Heart left ventricle (tissue), 16 donors: ENCODE measurements around the gene SERPINH1. TPM values are rescaled to one million over a fixed set of nuclear protein-coding genes. Genes with fewer than 3 reads are reported as not detected.
A peak's percentile ranks its signal among the peaks of the same experiment; 100 is the strongest.

Experiments
- ATAC-seq, 4 donors: fragments of 200-7000 bp; cut with Tn5 transposase; one replicate each; pipeline ENCODE4 v1.9.1; 2020 to 2022; ENCODE audit warnings: moderate library complexity in 4 of 4, mild to moderate bottlenecking in 3 of 4, moderate number of reproducible peaks in 1 of 4
- DNase-seq, 5 donors: peaks; one replicate each; pipeline ENCODE4 v3.0.0-alpha.2; 2020
- H3K27ac ChIP-seq, 12 donors: fragments of 200-600 bp; sonication (generic) in 4 of 12; one replicate each; pipeline versions ENCODE4 v1.5.0 to v1.8.0; 2016 to 2022; ENCODE audit warnings: mild to moderate bottlenecking in 2 of 12
- H3K27me3 ChIP-seq, 9 donors: fragments of 200-600 bp; sonication (generic) in 2 of 9; one replicate each; pipeline versions ENCODE4 v1.5.1 to v1.8.0; 2016 to 2022; ENCODE audit warnings: mild to moderate bottlenecking in 3 of 9
- H3K36me3 ChIP-seq, 9 donors: fragments of 200-600 bp; sonication (generic) in 2 of 9; one replicate each; pipeline versions ENCODE4 v1.5.0 to v1.8.0; 2018 to 2022; ENCODE audit warnings: mild to moderate bottlenecking in 2 of 9
- H3K4me1 ChIP-seq, 12 donors: fragments of 200-600 bp; sonication (generic) in 4 of 12; one replicate each; pipeline versions ENCODE4 v1.5.0 to v1.8.0; 2016 to 2022; ENCODE audit warnings: mild to moderate bottlenecking in 3 of 12
- H3K4me3 ChIP-seq, 12 donors: fragments of 200-600 bp; sonication (generic) in 4 of 12; one replicate each; pipeline versions ENCODE4 v1.5.0 to v1.8.0; 2017 to 2022; ENCODE audit warnings: mild to moderate bottlenecking in 9 of 12, moderate library complexity in 4 of 12
- H3K9me3 ChIP-seq, 12 donors: fragments of 200-600 bp; sonication (generic) in 4 of 12; one replicate each; pipeline versions ENCODE4 v1.5.0 to v1.8.0; 2016 to 2022; ENCODE audit warnings: mild to moderate bottlenecking in 1 of 12
- POLR2A ChIP-seq, 2 donors: fragments of 450-650 bp; IDR thresholded peaks; one replicate each; pipeline ENCODE4 v1.6.1; 2017; ENCODE audit warnings: antibody characterized with exemption in 2 of 2, mild to moderate bottlenecking in 2 of 2, moderate library complexity in 2 of 2
- WGBS, 4 donors: extraction: QIAGEN DNeasy Blood & Tissue Kit in 2 of 4; methylation state at CpG; one replicate each; pipeline versions ENCODE4 v1.1.5 to v1.1.7; 2013 to 2018; 5-methylcytosine and 5-hydroxymethylcytosine counted together
- intact Hi-C, 10 donors: fragments of 100-400 bp; cut with DNase I; formaldehyde crosslinking; loops; one replicate each; pipeline versions ENCODE4 v1.11.1 to v1.14.2; 2022
- polyA plus RNA-seq, 2 donors: library from polyadenylated mRNA; stranded (reverse); fragments of 200-250 nt; gene quantifications; one replicate each; pipeline ENCODE4 v1.2.3, GENCODE V29; 2013
- total RNA-seq, 9 donors: library from RNA; depleted of rRNA in 2 of 9; stranded (reverse); fragments of >200 nt in 2 of 9; fragmentation: NEBNext Ultra II Directional in 3 of 9; extraction: Animal tissue kit (Norgen Biotek cat#: 25700) in 3 of 9; gene quantifications; one replicate each; pipeline versions ENCODE4 v1.1.0 to v1.2.4, GENCODE V29; 2016 to 2023
- TF ChIP-seq, protein P1 (sequence below), 12 donors: fragments of 200-600 bp; sonication (generic) in 4 of 12; IDR thresholded peaks; one replicate each; pipeline versions ENCODE4 v1.5.0 to v1.8.0; 2018 to 2022; ENCODE audit warnings: antibody characterized with exemption in 12 of 12, mild to moderate bottlenecking in 5 of 12
- donor health status: ischemic (EF 13 %, LVEDD 7.1; RV severe dilation, severe dysfunction).
- donor health status: healthy with polysubstance abuse.
- donor health status: DM: no; HTN: yes; CAD: no.
- donor health status: DM: no; HTN: no; CAD: no.
- donor health status: ischemic (EF 25% LVEDD 6.9; RV normal size, moderate dysfunction).
- donor health status: ischemic (EF 25% LVEDD 5.7; RV mildly dilated, moderate dysfunction).
- donor health status: healthy.
- donor health status: DM: yes; HTN: yes; CAD: no.
- donor health status: ischemic (EF 35%, LVEDD 5.7; RV mildly dilated, moderate dysfunction).
- donor health status: nonischemic (EF 11% LVEDD 7.7; RV severe dilation, severe dysfunction).
- donor health status: DM: yes; HTN: yes; CAD: no.
- donor health status: PGD.
- donor health status: ischemic (EF 29% LVEDD 5.4; RV normal size, mild dysfunction).
- donor health status: nonischemic (EF 23%, LVEDD 6.1; RV moderate dilation, normal function).

SERPINH1 gene
- total and polyA plus RNA-seq, 11 donors = 32.5 to 211 (median 71.8) TPM

DNA sequence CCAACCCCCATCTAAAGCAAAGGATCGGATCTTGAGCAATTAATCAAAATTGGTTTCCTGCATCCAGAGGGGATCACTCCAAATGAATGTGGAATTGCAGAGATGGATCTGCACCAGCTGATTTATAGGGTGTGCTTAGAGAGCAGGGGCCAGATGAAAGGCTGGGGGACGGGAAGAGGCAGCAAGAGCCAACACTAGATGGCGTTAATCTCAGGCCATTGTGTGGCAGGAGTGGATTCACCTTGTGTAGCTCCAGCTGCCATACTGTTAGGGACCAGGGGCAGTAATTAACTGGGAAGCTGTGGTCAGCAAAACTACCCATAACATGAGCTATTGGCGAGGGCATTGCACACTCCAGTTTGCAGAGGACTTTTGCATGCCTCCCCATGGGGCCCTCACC, 35.6 kb downstream of the SERPINH1 start:
- peak in 1 of 4 donors; percentile 29 for ATAC-seq
- WGBS, 4 donors = 76 to 82% (median 80%) methylated on average over 4 of the region's 4 CpGs
- Histone ChIP-seq H3K36me3 (no peaks in the 10 kb centered on the region), H3K27ac (no peak overlapping the region), H3K4me3 (no peak overlapping the region), H3K27me3 (no peaks in the 10 kb centered on the region), H3K4me1 (peaks cover 0 to 3% (median 0%) of the 10 kb centered on the region in 12 donors), H3K9me3 (no peaks in the 10 kb centered on the region)
- DNase-seq = no peak
- intact Hi-C loops = loop anchor here in 1 of 10 donors (10.0 kb wide), 1 partner anchor 107 kb away; no protein-coding TSS in a partner anchor
- TF ChIP-seq, protein P1, sequence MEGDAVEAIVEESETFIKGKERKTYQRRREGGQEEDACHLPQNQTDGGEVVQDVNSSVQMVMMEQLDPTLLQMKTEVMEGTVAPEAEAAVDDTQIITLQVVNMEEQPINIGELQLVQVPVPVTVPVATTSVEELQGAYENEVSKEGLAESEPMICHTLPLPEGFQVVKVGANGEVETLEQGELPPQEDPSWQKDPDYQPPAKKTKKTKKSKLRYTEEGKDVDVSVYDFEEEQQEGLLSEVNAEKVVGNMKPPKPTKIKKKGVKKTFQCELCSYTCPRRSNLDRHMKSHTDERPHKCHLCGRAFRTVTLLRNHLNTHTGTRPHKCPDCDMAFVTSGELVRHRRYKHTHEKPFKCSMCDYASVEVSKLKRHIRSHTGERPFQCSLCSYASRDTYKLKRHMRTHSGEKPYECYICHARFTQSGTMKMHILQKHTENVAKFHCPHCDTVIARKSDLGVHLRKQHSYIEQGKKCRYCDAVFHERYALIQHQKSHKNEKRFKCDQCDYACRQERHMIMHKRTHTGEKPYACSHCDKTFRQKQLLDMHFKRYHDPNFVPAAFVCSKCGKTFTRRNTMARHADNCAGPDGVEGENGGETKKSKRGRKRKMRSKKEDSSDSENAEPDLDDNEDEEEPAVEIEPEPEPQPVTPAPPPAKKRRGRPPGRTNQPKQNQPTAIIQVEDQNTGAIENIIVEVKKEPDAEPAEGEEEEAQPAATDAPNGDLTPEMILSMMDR (IDR thresholded peaks at IDR 0.05) = peak in 9 of 12 donors; percentile 7 to 45 (median 28)
- TF ChIP-seq POLR2A (IDR thresholded peaks at IDR 0.05) = no peak

DNA sequence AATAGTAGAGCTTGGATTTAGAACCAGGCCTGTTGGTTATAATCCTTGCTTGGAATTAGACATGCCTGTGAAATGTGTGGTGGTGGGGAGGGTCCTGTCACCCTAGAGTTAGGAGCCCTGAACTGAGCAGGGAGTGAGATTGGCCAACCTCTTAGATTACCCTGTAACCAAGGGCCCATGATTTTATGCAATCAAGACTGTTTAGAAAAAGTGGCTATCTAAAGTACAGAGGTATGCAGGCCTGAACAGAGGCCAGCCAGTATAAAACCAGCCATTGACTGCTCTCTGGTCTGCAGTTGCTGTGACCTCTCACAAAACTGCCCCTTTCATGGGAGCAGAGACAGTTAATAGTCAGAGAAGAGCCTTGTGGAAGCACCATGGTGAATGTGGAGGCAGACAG, 36.2 kb downstream of the SERPINH1 start:
- intact Hi-C loops = loop anchor here in 1 of 10 donors (10.0 kb wide), 1 partner anchor 107 kb away; no protein-coding TSS in a partner anchor
- ATAC-seq (peak in 1 of 4 donors; percentile 35), DNase-seq (no peak)
- H3K27ac ChIP-seq = no peak overlapping the region
- no peak overlapping the region for H3K4me3 ChIP-seq
- TF ChIP-seq, protein P1 (IDR thresholded peaks at IDR 0.05) = no peak
- TF ChIP-seq POLR2A (IDR thresholded peaks at IDR 0.05) = no peak
- H3K27me3 ChIP-seq = no peaks in the 10 kb centered on the region
- no peaks in the 10 kb centered on the region for H3K36me3 ChIP-seq
- no peaks in the 10 kb centered on the region for H3K4me1 ChIP-seq
- no peaks in the 10 kb centered on the region for H3K9me3 ChIP-seq

DNA sequence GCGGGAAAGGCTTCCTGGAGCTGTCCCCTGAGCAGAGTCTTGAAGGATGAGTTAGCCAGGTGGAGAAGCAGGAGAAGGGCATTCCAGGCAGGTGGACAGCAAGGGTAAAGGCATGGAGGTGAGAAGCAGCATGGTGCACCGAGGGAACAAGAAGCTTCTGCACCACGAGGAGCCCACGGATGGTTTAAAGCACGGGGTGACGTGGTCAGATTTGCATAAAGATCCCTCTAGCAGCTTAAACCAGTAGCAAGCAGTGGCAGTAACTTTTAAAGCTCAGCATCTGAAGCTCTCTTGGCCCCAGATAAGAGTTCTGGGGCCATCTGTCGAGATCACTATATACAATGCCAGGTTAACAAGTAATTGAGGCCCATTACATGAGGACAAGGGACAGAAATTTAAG, 36.8 kb downstream of the SERPINH1 start:
- Histone ChIP-seq H3K36me3 (no peaks in the 10 kb centered on the region), H3K4me1 (no peaks in the 10 kb centered on the region), H3K27me3 (no peaks in the 10 kb centered on the region), H3K27ac (no peak overlapping the region), H3K9me3 (no peaks in the 10 kb centered on the region), H3K4me3 (no peak overlapping the region)
- intact Hi-C loops = loop anchor here in 1 of 10 donors (10.0 kb wide), 1 partner anchor 106 kb away; no protein-coding TSS in a partner anchor
- 90 to 91% (median 90%) methylated on average over 7 of the region's 7 CpGs for WGBS, 4 donors
- ATAC-seq = no peak
- DNase-seq = no peak
- TF ChIP-seq, protein P1 (IDR thresholded peaks at IDR 0.05) = no peak
- no peak for TF ChIP-seq POLR2A (IDR thresholded peaks at IDR 0.05)

DNA sequence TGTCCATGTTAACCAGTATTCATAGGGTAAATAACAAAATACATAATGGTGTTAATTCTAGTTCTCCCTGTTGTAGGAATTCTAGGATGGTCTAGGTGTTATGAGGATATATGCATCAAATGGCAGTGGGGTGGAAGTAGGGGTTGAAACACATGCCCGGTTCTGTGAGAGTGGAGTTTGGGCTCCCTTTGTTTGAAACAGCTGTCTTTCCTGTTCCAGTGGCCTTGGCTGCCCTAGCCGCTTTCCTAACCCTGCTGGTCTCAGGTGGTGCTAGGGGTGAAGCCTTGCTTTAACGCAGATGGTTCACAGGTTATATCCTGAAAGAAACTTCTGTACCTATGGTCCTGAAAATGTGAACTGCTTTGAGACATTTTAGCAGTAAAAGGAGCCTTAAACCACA, 38.3 kb downstream of the SERPINH1 start:
- no peak for ATAC-seq
- no peaks in the 10 kb centered on the region for H3K9me3 ChIP-seq
- no peaks in the 10 kb centered on the region for H3K27me3 ChIP-seq
- TF ChIP-seq, protein P1 (IDR thresholded peaks at IDR 0.05) = no peak
- TF ChIP-seq POLR2A (IDR thresholded peaks at IDR 0.05) = no peak
- WGBS, 4 donors = 68 to 79% (median 75%) methylated on average over 3 of the region's 3 CpGs
- no peak for DNase-seq
- H3K4me1 ChIP-seq = no peaks in the 10 kb centered on the region
- H3K27ac ChIP-seq = no peak overlapping the region
- H3K36me3 ChIP-seq = no peaks in the 10 kb centered on the region
- intact Hi-C loops = no loop called here
- H3K4me3 ChIP-seq = no peak overlapping the region
